HG03439 (cell line): ENCODE data around the gene UQCRC1.

Experiments
- ATAC-seq: cut with Tn5 transposase; IDR thresholded peaks from one replicate; pipeline ENCODE4 v1.9.1; 2021; ENCODE audit warnings: mild to moderate bottlenecking, moderate library complexity; ENCODE audit not compliant: unreplicated experiment

The UQCRC1 gene

DNA sequence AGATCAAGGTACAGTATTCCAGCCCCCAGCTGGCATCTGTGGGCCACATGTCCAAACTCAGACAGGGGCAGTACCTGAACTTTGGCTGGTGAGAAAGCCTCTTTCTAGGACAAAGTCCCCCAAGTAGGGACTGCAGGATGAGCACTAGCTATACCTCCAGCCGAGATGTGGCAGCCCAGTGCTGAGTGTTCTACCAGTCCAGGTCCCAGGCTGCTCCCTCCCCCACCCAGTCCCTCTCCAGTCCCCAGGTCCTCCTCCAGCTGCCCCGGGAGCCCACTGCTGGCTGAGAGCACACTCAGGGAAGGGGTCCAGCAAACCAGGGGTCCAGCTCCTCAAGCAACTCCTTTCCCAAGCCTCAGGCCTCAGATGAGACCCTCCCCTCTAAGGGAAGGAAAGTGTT, 24.3 kb upstream of the UQCRC1 start:
- no peak for ATAC-seq

GRCh38 chr3:48633256-48633655, 23.8 kb upstream of the UQCRC1 start:
- no peak for ATAC-seq

DNA sequence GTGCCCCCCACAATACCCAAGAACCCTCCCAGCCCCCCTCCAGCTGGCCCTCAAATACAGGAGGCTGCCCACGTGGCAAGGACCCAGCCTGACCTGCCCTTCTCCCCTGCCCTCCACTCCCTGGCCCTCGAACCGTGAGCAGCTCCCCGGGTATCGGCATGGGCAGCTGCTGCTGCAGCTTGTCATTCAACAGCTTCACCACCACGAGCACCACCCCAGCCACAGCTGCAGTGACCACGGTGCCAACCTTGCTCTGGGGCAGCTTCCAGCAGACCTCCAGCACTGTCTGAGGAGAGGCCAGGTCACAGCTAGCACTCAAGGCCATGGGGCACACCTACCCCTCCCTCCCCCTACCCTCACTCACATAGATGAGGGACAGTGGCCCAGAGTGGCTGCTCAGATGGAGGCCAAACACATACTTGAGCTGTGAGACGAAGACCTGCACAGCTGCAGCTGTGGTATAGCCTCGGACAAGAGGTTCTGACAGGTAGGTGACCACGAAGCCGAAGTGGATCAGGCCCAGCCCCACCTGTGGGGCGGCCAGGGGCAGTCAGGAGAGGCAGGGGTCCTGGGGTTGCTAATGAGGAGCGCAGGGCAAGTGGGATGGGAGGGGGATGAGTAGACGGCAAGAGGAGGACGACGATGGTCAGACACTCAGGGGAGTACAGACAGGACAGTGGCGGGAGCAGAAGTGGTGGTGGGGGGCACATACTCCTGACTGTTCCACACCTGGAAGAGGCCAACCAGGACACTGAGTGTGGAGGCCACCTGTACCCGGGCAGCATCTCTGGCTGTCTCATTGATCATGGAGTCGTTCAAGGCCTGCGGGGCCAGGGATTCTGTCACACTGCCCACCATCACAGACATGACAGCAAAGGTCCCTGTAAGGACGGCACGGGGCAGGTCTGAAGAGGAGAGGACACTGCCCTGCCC, 22.3 kb upstream of the UQCRC1 start:
- ATAC-seq = no peak

GRCh38 chr3:48630833-48631232, 21.4 kb upstream of the UQCRC1 start:
- no peak for ATAC-seq

- no peak for ATAC-seq
Measured at GRCh38 chr3:48630407-48630806, 21.0 kb upstream of the UQCRC1 start.

DNA sequence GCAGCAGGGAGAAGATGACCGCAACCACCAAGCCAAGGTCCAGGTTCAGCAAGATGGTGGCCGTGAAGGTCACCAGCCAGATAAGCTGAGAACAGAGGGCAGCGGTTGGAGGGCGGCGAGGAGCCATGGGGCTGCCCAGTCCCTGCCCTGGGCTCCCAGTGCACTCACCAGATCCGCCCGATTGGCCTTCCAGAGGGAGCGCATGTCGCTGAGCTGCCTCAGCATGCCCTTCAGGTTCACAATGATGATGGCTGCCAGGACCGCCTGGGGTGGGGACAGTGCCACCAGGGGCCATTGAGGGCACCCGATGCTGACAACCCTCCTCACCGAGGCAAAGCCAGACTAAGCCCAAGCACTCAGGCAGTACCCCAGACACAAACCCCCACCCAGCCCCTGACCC, 20.4 kb upstream of the UQCRC1 start:
- ATAC-seq = no peak

DNA sequence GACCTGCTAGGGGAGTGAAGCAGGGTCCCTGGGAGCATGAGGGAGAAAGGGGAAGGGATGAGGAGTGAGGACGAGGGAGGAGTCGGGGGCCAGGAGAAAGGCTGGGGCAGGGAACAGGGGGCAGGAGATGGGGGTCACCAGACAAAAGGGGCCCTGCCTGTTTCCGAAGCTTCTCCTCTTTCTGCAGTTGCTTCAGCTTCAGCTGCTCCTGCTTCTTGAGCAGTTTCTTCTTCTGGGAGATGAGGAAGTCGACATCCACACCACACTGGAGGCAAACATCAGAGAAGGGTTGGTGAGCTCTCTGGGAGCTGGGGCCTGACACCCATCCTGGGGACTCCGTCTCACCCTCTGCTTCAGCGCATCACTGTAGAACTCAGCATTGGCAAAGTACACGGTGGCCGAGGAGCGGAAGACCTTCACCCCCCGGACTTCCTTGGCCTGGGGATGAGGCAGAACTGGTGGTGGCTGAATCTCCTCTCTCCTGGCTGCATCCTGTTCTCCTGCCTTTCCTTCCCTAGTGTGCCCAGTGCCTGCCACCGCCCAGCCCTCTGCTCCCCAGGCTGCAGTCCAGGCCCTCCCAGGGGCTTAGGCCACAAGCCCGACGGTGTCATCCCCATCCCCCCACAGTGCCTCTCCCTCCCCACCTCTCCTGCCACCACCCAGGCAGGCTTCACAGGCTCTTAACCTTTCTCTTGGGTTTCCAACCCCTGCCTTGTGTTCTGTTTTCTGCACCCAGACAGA, 19.0 kb upstream of the UQCRC1 start:
- no peak for ATAC-seq

DNA sequence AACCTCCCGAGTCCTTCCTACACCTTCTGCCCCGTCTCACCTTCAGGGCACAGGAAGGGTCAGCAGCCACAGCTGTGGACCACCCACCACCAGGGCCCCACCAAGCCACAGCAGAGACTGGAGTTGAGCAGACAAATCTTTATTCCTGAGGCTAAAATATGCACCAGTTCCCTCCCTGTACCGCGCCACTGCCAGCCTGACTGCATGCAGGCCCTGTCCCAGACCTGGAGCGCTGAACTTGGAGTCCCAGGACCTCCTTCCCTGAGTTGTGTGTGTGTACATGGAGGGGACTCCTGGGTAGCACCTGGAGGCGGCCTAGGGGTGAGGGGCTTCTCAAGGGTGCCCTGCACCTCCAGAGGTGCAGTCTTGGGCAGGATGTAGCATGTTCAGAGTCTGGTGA, 16.2 kb upstream of the UQCRC1 start:
- ATAC-seq = no peak

DNA sequence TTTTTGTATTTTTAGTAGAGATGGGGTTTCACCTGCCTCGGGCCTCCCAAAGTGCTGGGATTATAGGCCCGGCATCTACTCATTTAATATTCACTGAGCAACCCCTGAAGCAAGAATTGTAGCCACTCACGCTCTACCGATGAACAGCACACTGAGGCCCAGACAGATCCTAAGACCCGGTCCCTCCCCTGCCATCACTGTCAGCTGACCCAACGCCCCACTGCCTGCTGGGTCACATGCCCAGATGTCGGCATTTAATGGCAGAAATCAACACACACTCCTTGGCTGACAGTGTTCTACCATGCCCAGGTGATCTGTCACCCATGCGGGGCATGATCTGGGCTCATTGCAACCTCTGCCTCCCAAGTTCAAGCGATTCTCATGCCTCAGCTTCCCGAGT, 15.3 kb upstream of the UQCRC1 start:
- no peak for ATAC-seq

DNA sequence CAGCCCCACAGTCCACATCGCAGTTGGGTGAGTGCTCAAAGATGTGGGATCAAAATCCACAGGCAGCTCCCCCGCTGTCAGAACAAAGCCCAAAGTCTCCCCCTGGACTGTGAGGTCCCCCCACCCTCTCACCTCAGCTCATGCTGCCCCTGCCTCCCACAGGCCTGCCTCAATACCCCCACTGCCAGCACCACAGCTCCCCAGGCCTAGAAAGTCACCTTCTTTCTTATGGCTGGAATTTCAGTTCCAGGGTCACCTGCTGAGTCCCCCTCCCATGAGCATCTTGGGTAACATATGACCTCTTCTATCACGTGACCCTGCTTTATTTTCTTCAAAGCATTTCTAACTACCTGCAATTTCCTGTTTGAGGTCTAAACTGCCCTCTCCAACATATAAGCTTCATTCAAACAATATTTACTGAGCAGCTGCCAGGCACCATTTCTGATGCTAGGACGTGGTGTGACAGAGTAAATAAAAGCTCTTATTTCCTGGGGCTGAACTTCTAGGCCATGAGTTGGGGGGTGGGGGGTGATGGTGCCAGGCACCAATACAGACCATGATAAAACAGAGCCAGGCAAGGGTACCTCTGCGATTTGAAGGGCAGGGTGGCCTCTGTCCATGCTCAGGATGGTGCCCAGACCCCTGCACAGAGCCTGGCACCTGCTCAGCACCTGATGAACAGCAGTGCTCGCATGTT, 14.6 kb upstream of the UQCRC1 start:
- ATAC-seq = no peak

DNA sequence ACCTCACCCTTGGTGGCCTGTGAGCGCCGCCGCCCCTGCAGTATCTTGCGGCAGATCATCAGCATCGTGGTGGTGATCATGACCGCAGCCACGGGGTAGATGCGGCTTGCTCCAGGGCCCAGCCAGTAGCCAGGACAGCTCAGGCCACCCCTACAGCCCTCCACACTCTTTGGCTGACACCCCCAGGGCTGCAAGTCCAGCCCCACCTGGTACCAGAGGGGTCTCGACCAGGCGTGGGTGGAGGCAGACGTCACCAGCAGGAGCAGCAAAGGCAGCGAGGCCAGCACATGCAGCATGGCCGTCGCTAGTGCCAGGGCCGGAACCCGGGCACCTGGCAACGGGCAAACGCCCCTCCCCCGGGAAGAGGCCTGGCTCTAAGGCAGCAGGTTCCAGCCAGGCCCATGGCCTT, 12.0 kb upstream of the UQCRC1 start, which contains the start of gene TMEM89:
TSS of gene TMEM89 (minus strand) at position 309 of the 409 bp plus-strand sequence. CDS start at position 296, 13 bp downstream.
- no peak for ATAC-seq

- no peak for ATAC-seq
Measured at GRCh38 chr3:48619541-48620524, 10.4 kb upstream of the UQCRC1 start.

GRCh38 chr3:48617559-48617958, 8.1 kb upstream of the UQCRC1 start:
- ATAC-seq = no peak

- ATAC-seq = no peak
Measured at GRCh38 chr3:48614044-48614443, 4.6 kb upstream of the UQCRC1 start.

GRCh38 chr3:48612309-48612708, 2.9 kb upstream of the UQCRC1 start:
- ATAC-seq = no peak

- no peak for ATAC-seq
Measured at GRCh38 chr3:48607519-48607918, 1.9 kb downstream of the UQCRC1 start.

DNA sequence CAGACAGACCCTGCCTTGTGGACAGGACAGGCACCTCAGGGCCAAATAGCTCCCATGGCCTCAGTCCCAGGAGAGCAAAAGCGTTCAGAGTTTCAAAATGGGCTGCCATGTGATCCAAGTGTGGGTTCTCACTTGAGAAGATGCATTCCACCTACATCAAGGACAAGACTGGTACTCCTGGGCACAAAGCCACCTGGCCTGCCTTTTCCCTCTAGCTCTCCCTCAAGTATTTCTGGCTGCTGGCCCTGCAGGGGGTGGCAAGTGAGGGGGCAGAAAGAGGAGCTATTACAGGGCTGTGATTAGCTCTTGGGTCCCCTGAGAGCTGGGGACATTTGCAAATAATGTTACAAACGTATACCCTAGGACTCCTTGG, 7.8 kb downstream of the UQCRC1 start:
- ATAC-seq = no peak

- ATAC-seq = no peak
Measured at GRCh38 chr3:48600711-48601621, 8.5 kb downstream of the UQCRC1 start.
